Kidney (tissue), 14 donors: ENCODE results near the gene ANKRD30A. TPM values are rescaled to one million over a fixed set of nuclear protein-coding genes. Genes with fewer than 3 reads are reported as not detected.
"Not testable (repeated sequence)": the region's sequence is repeated elsewhere in the genome, so short reads cannot be mapped to it uniquely, and the experiment has no call there.

Experiments
- DNase-seq, 5 donors: peaks; one replicate each; pipeline ENCODE4 v3.0.0-alpha.2; 2013 to 2020
- FAIRE-seq: peaks from 2 replicates; lab custom pipeline; 2012; peaks lifted over from hg19 to GRCh38; lab: Jason Lieb, UNC
- H3K27ac ChIP-seq, 2 donors: one replicate each; pipeline ENCODE4 v1.7.0; 2013; ENCODE audit warnings: low read depth in 2 of 2, low read length in 2 of 2, inconsistent platforms in 1 of 2
- H3K27me3 ChIP-seq: one replicate; pipeline ENCODE4 v1.7.1; 2013; ENCODE audit warnings: low read length, inconsistent platforms; ENCODE audit not compliant: control insufficient read depth, insufficient read depth
- H3K36me3 ChIP-seq, 3 donors: one replicate each; pipeline versions ENCODE4 v1.7.0 to v1.7.1; 2013; ENCODE audit warnings: low read length in 3 of 3, control low read depth in 1 of 3, inconsistent platforms in 1 of 3; ENCODE audit not compliant: insufficient read depth in 3 of 3, control insufficient read depth in 2 of 3
- H3K4me1 ChIP-seq, 3 donors: one replicate each; pipeline versions ENCODE4 v1.7.0 to v1.7.1; 2013; ENCODE audit warnings: low read length in 3 of 3, inconsistent platforms in 1 of 3, low read depth in 1 of 3; ENCODE audit not compliant: control insufficient read depth in 2 of 3, insufficient read depth in 2 of 3
- H3K4me3 ChIP-seq, 3 donors: one replicate each; pipeline versions ENCODE4 v1.7.0 to v1.8.1; 2013; ENCODE audit warnings: low read length in 3 of 3, control low read depth in 1 of 3, inconsistent platforms in 1 of 3
- H3K9ac ChIP-seq, 3 donors: one replicate each; pipeline versions ENCODE4 v1.7.0 to v1.7.1; 2013; ENCODE audit warnings: low read length in 3 of 3, control low read depth in 1 of 3, inconsistent platforms in 1 of 3
- H3K9me3 ChIP-seq, 3 donors: one replicate each; pipeline versions ENCODE4 v1.7.0 to v1.7.1; 2013; ENCODE audit warnings: low read length in 3 of 3, control low read depth in 1 of 3, inconsistent platforms in 1 of 3; ENCODE audit not compliant: control insufficient read depth in 2 of 3, insufficient read depth in 1 of 3
- CTCF ChIP-seq: IDR thresholded peaks from 3 replicates; pipeline ENCODE4 v1.5.1; 2012; ENCODE audit warnings: mild to moderate bottlenecking, moderate library complexity, borderline replicate concordance; ENCODE audit not compliant: insufficient read depth; ENCODE audit errors: extremely low read depth
- intact Hi-C: fragments of 100-400 bp; cut with DNase I; formaldehyde crosslinking; loops from one replicate; pipeline ENCODE4 v1.11.1; 2022
- polyA plus RNA-seq: library from polyadenylated mRNA; stranded (reverse); fragments of 350-450 nt; fragmentation: Illumina TruSeq; extraction: RNeasy Lipid Tissue Mini Kit (QIAGEN cat#74804); gene quantifications from one replicate; pipeline ENCODE4 v1.2.3, GENCODE V29; 2014; ENCODE audit warnings: low read depth, low replicate concordance; ENCODE audit not compliant: insufficient read depth
- total RNA-seq: library from RNA; stranded (reverse); fragmentation: NEBNext Ultra II Directional; extraction: Animal tissue kit (Norgen Biotek cat#: 25700); gene quantifications from one replicate; pipeline ENCODE4 v1.2.1, GENCODE V29; 2021
- donor health status: control.
- donor health status: control.
- donor health status: control.
- donor health status: control.
- donor health status: control.
- donor health status: DM: yes; HTN: yes; CAD: no.
- donor health status: Normal renal cell carcinoma (clear cell type).

Gene ANKRD30A
- total and polyA plus RNA-seq, 2 donors from 2014 or later = not detected

GRCh38 chr10:37109000-37109399 is 16.4 kb upstream of the ANKRD30A start:
- Histone ChIP-seq H3K9me3 (no peaks in the 10 kb centered on the region), H3K27ac (no peak overlapping the region), H3K36me3 (no peaks in the 10 kb centered on the region), H3K4me3 (no peak overlapping the region), H3K9ac (no peak overlapping the region), H3K4me1 (no peaks in the 10 kb centered on the region), H3K27me3 (no peaks in the 10 kb centered on the region)
- TF ChIP-seq CTCF = no peak
- FAIRE-seq (no peak), DNase-seq (no peak)
- intact Hi-C loops = no loop called here

DNA sequence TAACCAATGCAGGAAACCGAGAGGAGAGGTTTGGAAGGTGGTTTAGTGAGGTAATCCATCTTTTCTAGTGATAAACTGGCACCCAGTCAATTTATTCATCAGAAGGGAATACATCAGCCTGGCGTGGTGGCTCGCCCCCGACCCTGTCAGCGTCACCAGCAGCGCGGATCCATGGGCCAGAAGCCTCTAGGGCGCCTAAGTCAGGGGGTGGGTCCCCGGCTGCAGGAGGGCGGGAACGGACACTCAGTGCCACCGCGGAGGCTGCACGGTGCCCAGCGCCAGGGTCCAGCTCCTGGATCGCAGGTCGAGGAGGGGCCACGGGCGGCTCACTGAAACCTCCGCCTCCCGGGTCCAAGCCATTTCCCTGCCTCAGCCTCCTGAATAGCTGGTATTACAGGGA is 866 bp upstream of the ANKRD30A start:
- Histone ChIP-seq H3K36me3 (no peaks in the 10 kb centered on the region), H3K4me1 (no peaks in the 10 kb centered on the region), H3K27ac (no peak overlapping the region), H3K4me3 (no peak overlapping the region), H3K9ac (no peak overlapping the region), H3K27me3 (no peaks in the 10 kb centered on the region), H3K9me3 (no peaks in the 10 kb centered on the region)
- FAIRE-seq (no peak), DNase-seq (no peak)
- no peak for TF ChIP-seq CTCF
- intact Hi-C loops = no loop called here

GRCh38 chr10:37125921-37126320 is 523 bp downstream of the ANKRD30A start:
- Histone ChIP-seq H3K9me3 (no peaks in the 10 kb centered on the region), H3K27ac (no peak overlapping the region), H3K4me3 (no peak overlapping the region), H3K27me3 (no peaks in the 10 kb centered on the region), H3K9ac (no peak overlapping the region), H3K36me3 (no peaks in the 10 kb centered on the region), H3K4me1 (no peaks in the 10 kb centered on the region)
- intact Hi-C loops = no loop called here
- FAIRE-seq (no peak), DNase-seq (no peak)
- TF ChIP-seq CTCF = no peak

DNA sequence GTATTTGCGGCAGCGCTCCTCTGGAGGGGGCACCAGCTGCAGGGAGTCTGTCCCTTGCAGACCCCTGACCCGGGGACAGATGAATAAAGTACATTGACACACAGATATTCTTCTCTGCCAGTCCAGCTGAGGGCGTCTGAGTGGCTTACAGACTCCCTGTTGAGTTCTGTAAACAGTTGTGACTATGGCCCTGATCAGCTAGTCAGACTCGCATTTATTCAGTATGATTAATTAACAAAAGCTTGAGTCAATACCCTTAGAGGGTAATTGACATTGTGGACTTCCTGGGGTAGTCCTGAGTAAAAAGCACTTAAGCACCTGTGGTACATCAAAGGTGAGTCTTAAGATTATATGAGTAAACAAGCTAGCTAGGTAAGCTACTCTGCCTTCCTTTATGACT is 21.0 kb downstream of the ANKRD30A start:
- no peak for TF ChIP-seq CTCF
- no peaks in the 10 kb centered on the region for H3K9me3 ChIP-seq
- H3K4me3 ChIP-seq = no peak overlapping the region
- intact Hi-C loops = no loop called here
- H3K27ac ChIP-seq = no peak overlapping the region
- H3K4me1 ChIP-seq = no peaks in the 10 kb centered on the region
- DNase-seq = no peak
- no peaks in the 10 kb centered on the region for H3K36me3 ChIP-seq
- FAIRE-seq = no peak
- H3K9ac ChIP-seq = no peak overlapping the region
- H3K27me3 ChIP-seq = no peaks in the 10 kb centered on the region

DNA sequence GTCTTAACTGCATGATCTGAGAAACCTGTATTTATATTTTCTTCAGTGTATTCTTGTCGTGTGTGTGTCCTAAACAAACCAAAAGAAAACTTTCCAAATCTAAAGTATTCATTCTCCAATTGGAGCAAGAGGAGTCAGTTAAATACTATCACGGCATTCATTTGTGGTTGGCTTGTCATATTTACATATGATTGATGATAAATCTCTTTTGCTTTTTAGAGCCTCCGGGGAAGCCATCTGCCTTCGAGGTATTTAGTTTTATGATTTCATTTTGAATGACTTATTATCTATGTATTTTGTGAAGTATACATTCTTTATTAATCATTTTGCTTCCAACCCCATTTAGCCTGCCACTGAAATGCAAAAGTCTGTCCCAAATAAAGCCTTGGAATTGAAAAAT is 37.0 kb downstream of the ANKRD30A start:
- H3K4me1 ChIP-seq, FAIRE-seq, H3K27ac ChIP-seq, H3K4me3 ChIP-seq, intact Hi-C loops, DNase-seq, H3K9ac ChIP-seq, H3K9me3 ChIP-seq, H3K36me3 ChIP-seq, H3K27me3 ChIP-seq: not testable (repeated sequence)

GRCh38 chr10:37171945-37172344 is 46.5 kb downstream of the ANKRD30A start:
- FAIRE-seq = not testable (repeated sequence)

More at GRCh38 chr10:37171945-37172344, 46.5 kb downstream of the ANKRD30A start:
- intact Hi-C loops, H3K4me3 ChIP-seq, H3K27me3 ChIP-seq, H3K27ac ChIP-seq, H3K9ac ChIP-seq, H3K9me3 ChIP-seq, H3K36me3 ChIP-seq, DNase-seq, H3K4me1 ChIP-seq: not testable (repeated sequence)
